ENCODE results near the gene PCBP3. TPM values are rescaled to one million over a fixed set of nuclear protein-coding genes. Genes with fewer than 3 reads are reported as not detected.

PCBP3 gene
- total and polyA plus RNA-seq, 2 of the 13 experiments (the other 11 are each of a cell fraction or from before 2014, with no cell fraction given) = not detected

DNA sequence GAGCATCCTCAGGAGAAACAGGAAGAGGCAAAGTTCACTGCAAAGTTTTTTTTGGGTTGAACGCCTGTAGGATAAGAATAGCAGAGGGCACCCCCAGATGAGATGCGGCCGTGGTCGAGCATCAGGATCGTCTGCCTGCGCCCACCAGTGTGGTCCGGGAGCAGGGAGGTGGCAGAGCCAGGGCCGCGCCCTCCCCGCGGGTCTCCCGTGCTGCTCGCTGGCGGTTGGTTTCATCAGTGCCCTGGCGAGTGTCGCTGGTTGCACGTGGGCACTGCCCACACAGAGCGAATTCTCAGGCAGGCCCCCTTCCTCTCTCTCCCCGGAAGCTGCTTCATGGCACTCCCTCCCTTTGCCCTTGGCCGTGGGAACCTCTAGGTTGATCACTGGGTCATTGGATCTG is 120.0 kb downstream of the PCBP3 start:
- ATAC-seq = no peak
- CTCF ChIA-PET (ENCODE audit: low intra/inter-chr PET ratio, low total read pairs) = no interaction called here
- H4K20me1 ChIP-seq (ENCODE audit: insufficient read depth, low read length) = no peaks in the 10 kb centered on the region
- BruUV-seq (replicated peaks) = no TSS peak
- POLR2A ChIA-PET = no interaction called here
- H3K9ac ChIP-seq (ENCODE audit: insufficient read depth, low read depth, low read length) = no peak overlapping the region
- intact Hi-C loops (cut with micrococcal nuclease; ENCODE audit: unreplicated experiment) = no loop called here
- H3K4me1 ChIP-seq (ENCODE audit: insufficient read depth, low read length) = no peaks in the 10 kb centered on the region
- FAIRE-seq = no peak
- no peak overlapping the region for H2AFZ ChIP-seq (ENCODE audit: low read length)
- DNase-seq (ENCODE audit: low spot score) = no peak
- no peaks in the 10 kb centered on the region for H3K36me3 ChIP-seq (replicated peaks in 1 of 2; ENCODE audit: control insufficient read depth in 1 of 2, insufficient read depth in 2 of 2, low read length in 2 of 2)
- H3K9me3 ChIP-seq (ENCODE audit: low read length) = no peaks in the 10 kb centered on the region
- in situ Hi-C loops (cut with HindIII; ENCODE audit: extremely low pct_ligation_motif_present, low pct_unique_long_range_greater_than_20kb) = no loop called here
- H3K4me3 ChIP-seq (replicated peaks in 1 of 3; ENCODE audit: insufficient read depth in 1 of 3, low read depth in 2 of 3, low read length in 3 of 3) = no peak overlapping the region
- 61% methylated on average over 15 of the region's 20 CpGs for WGBS (ENCODE audit: low lambda C conversion rate)
- peaks cover 3 to 25% of the 10 kb centered on the region in 2 experiments; a peak in 3 of 5 replicates for H3K27me3 ChIP-seq (ENCODE audit: control insufficient read depth in 1 of 2, insufficient read depth in 2 of 2, low read length in 2 of 2)
- H3K4me2 ChIP-seq (ENCODE audit: low read depth, low read length) = no peak overlapping the region
- no peak overlapping the region for H3K27ac ChIP-seq (ENCODE audit: extremely low read length, insufficient read depth, low read length)
- H3K79me2 ChIP-seq (ENCODE audit: insufficient read depth, low read length) = no peaks in the 10 kb centered on the region
- no peak for TF ChIP-seq ZBTB20 (CRISPR knock-in tag; IDR thresholded peaks at IDR 0.05; ENCODE audit: borderline replicate concordance, low read depth)
- no peak for TF ChIP-seq SMAD9 (CRISPR knock-in tag; IDR thresholded peaks at IDR 0.05)
- TF ChIP-seq, protein P1, sequence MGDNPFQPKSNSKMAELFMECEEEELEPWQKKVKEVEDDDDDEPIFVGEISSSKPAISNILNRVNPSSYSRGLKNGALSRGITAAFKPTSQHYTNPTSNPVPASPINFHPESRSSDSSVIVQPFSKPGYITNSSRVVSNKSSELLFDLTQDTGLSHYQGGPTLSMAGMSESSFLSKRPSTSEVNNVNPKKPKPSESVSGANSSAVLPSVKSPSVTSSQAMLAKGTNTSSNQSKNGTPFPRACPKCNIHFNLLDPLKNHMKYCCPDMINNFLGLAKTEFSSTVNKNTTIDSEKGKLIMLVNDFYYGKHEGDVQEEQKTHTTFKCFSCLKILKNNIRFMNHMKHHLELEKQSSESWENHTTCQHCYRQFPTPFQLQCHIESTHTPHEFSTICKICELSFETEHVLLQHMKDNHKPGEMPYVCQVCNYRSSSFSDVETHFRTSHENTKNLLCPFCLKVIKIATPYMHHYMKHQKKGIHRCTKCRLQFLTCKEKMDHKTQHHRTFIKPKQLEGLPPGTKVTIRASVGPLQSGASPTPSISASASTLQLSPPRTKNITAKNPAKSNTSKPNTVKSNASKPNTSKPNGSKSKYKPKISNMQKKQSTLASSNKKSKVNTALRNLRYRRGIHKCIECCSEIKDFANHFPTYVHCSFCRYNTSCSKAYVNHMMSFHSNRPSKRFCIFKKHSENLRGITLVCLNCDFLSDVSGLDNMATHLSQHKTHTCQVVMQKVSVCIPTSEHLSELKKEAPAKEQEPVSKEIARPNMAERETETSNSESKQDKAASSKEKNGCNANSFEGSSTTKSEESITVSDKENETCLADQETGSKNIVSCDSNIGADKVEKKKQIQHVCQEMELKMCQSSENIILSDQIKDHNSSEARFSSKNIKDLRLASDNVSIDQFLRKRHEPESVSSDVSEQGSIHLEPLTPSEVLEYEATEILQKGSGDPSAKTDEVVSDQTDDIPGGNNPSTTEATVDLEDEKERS (CRISPR knock-in tag; IDR thresholded peaks at IDR 0.05) = no peak
- no peak for TF ChIP-seq ZNF235 (CRISPR knock-in tag; IDR thresholded peaks at IDR 0.05; ENCODE audit: borderline replicate concordance)
- TF ChIP-seq, protein P2, sequence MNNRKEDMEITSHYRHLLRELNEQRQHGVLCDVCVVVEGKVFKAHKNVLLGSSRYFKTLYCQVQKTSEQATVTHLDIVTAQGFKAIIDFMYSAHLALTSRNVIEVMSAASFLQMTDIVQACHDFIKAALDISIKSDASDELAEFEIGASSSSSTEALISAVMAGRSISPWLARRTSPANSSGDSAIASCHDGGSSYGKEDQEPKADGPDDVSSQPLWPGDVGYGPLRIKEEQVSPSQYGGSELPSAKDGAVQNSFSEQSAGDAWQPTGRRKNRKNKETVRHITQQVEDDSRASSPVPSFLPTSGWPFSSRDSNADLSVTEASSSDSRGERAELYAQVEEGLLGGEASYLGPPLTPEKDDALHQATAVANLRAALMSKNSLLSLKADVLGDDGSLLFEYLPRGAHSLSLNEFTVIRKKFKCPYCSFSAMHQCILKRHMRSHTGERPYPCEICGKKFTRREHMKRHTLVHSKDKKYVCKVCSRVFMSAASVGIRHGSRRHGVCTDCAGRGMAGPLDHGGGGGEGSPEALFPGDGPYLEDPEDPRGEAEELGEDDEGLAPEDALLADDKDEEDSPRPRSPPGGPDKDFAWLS (CRISPR knock-in tag; IDR thresholded peaks at IDR 0.05; ENCODE audit: borderline replicate concordance) = no peak
- TF ChIP-seq, protein P3, sequence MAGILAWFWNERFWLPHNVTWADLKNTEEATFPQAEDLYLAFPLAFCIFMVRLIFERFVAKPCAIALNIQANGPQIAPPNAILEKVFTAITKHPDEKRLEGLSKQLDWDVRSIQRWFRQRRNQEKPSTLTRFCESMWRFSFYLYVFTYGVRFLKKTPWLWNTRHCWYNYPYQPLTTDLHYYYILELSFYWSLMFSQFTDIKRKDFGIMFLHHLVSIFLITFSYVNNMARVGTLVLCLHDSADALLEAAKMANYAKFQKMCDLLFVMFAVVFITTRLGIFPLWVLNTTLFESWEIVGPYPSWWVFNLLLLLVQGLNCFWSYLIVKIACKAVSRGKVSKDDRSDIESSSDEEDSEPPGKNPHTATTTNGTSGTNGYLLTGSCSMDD (CRISPR knock-in tag; IDR thresholded peaks at IDR 0.05) = no peak
- no peak for TF ChIP-seq FLYWCH1 (CRISPR knock-in tag; IDR thresholded peaks at IDR 0.05)
- TF ChIP-seq, protein P4, sequence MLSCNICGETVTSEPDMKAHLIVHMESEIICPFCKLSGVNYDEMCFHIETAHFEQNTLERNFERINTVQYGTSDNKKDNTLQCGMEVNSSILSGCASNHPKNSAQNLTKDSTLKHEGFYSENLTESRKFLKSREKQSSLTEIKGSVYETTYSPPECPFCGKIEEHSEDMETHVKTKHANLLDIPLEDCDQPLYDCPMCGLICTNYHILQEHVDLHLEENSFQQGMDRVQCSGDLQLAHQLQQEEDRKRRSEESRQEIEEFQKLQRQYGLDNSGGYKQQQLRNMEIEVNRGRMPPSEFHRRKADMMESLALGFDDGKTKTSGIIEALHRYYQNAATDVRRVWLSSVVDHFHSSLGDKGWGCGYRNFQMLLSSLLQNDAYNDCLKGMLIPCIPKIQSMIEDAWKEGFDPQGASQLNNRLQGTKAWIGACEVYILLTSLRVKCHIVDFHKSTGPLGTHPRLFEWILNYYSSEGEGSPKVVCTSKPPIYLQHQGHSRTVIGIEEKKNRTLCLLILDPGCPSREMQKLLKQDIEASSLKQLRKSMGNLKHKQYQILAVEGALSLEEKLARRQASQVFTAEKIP (CRISPR knock-in tag; IDR thresholded peaks at IDR 0.05; ENCODE audit: borderline replicate concordance) = no peak
- TF ChIP-seq, protein P5, sequence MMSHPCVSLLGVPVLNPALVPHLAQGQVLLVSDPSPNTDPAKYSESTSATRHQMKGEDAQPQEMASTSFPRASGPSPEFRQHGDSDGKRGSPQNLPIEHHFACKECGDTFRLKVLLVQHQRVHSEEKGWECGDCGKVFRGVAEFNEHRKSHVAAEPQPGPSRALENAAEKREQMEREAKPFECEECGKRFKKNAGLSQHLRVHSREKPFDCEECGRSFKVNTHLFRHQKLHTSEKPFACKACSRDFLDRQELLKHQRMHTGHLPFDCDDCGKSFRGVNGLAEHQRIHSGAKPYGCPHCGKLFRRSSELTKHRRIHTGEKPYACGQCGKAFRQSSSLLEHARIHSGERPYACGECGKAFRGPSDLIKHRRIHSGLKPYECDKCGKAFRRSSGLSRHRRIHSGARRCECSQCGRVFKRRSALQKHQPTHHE (CRISPR knock-in tag; IDR thresholded peaks at IDR 0.05; ENCODE audit: borderline replicate concordance) = no peak

Data from HepG2 (cell line).